GM06990 (cell line): ENCODE measurements around the gene SUSD2.

Experiments used
- DNase-seq: peaks from one replicate; pipeline ENCODE4 v3.0.0-alpha.2; 2011; ENCODE audit not compliant: insufficient read length; ENCODE audit errors: extremely low read depth
- H3K27me3 ChIP-seq: replicated peaks from 2 replicates; pipeline ENCODE4 v1.6.0; 2011; ENCODE audit warnings: low read length; ENCODE audit not compliant: control insufficient read depth, insufficient read depth
- H3K36me3 ChIP-seq: 2 replicates; pipeline ENCODE4 v1.5.1; 2011; ENCODE audit warnings: low read length; ENCODE audit not compliant: control insufficient read depth, insufficient read depth
- H3K4me3 ChIP-seq: replicated peaks from 2 replicates; pipeline ENCODE4 v1.5.1; 2011; ENCODE audit warnings: low read depth, mild to moderate bottlenecking, control low read depth, low read length
- TF ChIP-seq, protein P1 (sequence below): IDR thresholded peaks from 2 replicates; pipeline ENCODE4 v1.5.1; 2011; ENCODE audit warnings: low read length, control low read depth, mild to moderate bottlenecking, inconsistent platforms; ENCODE audit not compliant: insufficient read depth, poor library complexity, severe bottlenecking

Gene SUSD2

DNA sequence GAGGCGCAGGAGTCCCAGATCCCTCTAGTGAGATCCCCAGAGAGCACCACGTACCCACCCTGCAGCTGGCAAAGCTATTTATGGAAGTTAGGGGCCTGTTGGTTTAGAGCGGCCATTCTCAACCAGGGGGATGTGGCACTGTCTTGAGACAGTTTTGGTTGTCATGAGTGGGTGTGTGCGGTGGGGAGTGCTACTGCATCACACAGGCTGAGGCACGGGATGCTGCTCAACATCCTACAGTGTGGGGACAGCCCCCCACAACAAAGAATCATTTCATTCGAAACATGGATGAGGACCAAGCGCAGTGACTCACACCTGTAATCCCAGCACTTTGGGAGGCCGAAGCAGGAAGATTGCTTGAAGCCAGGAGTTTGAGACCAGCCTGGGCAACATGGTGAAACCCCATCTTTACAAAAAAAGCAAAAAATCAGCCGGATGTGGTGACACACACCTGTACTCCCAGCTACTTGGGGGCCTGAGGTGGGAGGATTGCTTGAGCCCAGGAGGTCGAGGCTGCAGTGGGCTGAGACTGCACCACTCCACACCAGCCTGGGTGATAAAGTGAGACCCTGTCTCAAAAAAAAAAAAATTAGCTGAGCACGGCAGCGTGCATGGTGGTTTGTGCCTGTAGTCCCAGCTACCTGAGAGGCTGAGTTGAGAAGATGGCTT is 35.4 kb downstream of the SUSD2 start:
- no peaks in the 10 kb centered on the region for H3K36me3 ChIP-seq
- no peaks in the 10 kb centered on the region for H3K27me3 ChIP-seq
- no peak for DNase-seq
- TF ChIP-seq, protein P1, sequence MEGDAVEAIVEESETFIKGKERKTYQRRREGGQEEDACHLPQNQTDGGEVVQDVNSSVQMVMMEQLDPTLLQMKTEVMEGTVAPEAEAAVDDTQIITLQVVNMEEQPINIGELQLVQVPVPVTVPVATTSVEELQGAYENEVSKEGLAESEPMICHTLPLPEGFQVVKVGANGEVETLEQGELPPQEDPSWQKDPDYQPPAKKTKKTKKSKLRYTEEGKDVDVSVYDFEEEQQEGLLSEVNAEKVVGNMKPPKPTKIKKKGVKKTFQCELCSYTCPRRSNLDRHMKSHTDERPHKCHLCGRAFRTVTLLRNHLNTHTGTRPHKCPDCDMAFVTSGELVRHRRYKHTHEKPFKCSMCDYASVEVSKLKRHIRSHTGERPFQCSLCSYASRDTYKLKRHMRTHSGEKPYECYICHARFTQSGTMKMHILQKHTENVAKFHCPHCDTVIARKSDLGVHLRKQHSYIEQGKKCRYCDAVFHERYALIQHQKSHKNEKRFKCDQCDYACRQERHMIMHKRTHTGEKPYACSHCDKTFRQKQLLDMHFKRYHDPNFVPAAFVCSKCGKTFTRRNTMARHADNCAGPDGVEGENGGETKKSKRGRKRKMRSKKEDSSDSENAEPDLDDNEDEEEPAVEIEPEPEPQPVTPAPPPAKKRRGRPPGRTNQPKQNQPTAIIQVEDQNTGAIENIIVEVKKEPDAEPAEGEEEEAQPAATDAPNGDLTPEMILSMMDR = no peak
- H3K4me3 ChIP-seq = no peak overlapping the region

- TF ChIP-seq, protein P1 = no peak
- Histone ChIP-seq H3K27me3 (no peaks in the 10 kb centered on the region), H3K4me3 (no peak overlapping the region), H3K36me3 (no peaks in the 10 kb centered on the region)
- DNase-seq = no peak
Measured at GRCh38 chr22:24217384-24217783, 36.1 kb downstream of the SUSD2 start.

- H3K36me3 ChIP-seq = no peaks in the 10 kb centered on the region
- DNase-seq = no peak
- no peak overlapping the region for H3K4me3 ChIP-seq
- no peaks in the 10 kb centered on the region for H3K27me3 ChIP-seq
- TF ChIP-seq, protein P1 = no peak
Measured at GRCh38 chr22:24219750-24220149, 38.5 kb downstream of the SUSD2 start.

- H3K36me3 ChIP-seq = no peaks in the 10 kb centered on the region
- H3K4me3 ChIP-seq = no peak overlapping the region
- TF ChIP-seq, protein P1 = no peak
- no peaks in the 10 kb centered on the region for H3K27me3 ChIP-seq
- DNase-seq = no peak
Measured at GRCh38 chr22:24224468-24224867, 43.2 kb downstream of the SUSD2 start.

DNA sequence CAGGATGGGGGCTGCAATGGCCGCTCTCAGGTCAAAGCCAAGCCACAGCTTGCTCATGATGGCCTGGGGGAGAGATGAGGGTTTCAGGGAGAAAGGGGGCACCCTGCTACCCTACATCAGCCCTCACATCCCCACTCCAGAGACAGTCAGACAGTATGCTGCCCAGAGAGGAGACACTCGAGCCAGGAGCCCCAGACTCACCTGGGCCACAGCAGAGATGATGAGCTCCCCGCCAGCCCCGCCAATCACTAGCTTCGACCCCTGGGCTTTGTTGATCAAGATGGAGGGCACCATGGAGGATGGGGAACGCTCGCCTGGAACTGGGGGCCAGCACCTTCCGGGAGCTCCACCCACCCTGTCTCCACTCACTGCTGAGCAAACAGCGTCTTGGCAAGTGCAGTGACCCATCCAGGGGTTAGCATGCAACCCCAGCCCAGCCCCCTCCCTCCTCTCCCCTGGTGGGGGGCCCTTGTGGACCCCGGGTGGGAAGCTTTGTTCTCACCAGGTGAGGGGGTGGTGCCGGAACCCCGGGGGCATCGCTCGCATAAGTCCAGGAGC is 43.8 kb downstream of the SUSD2 start:
- H3K4me3 ChIP-seq = no peak overlapping the region
- no peak for DNase-seq
- no peaks in the 10 kb centered on the region for H3K27me3 ChIP-seq
- no peaks in the 10 kb centered on the region for H3K36me3 ChIP-seq
- TF ChIP-seq, protein P1 = no peak
